Ishikawa (cell line): ENCODE measurements around the gene OR2T8.

Source experiments
- CEBPB ChIP-seq: IDR thresholded peaks from 2 replicates; pipeline ENCODE4 v1.6.1; 2012
- CREB1 ChIP-seq: IDR thresholded peaks from 2 replicates; pipeline ENCODE4 v1.6.1; 2012; ENCODE audit warnings: low read depth
- EGR1 ChIP-seq: IDR thresholded peaks from 2 replicates; pipeline ENCODE4 v1.6.1; 2012
- EP300 ChIP-seq: IDR thresholded peaks from 2 replicates; pipeline ENCODE4 v1.6.1; 2012; ENCODE audit warnings: borderline replicate concordance
- MAX ChIP-seq: IDR thresholded peaks from 2 replicates; pipeline ENCODE4 v1.6.1; 2012
- NFIC ChIP-seq: IDR thresholded peaks from 2 replicates; pipeline ENCODE4 v1.6.1; 2012
- RAD21 ChIP-seq: IDR thresholded peaks from 2 replicates; pipeline ENCODE4 v1.6.1; 2012; ENCODE audit warnings: low read depth
- TAF1 ChIP-seq: IDR thresholded peaks from 2 replicates; pipeline ENCODE4 v1.6.1; 2012; ENCODE audit warnings: low read depth, mild to moderate bottlenecking
- USF1 ChIP-seq: IDR thresholded peaks from 2 replicates; pipeline ENCODE4 v1.6.1; 2012
- YY1 ChIP-seq: IDR thresholded peaks from 2 replicates; pipeline ENCODE4 v1.6.1; 2012; ENCODE audit warnings: low read depth
- TF ChIP-seq, protein P1 (sequence below): IDR thresholded peaks from 2 replicates; pipeline ENCODE4 v1.6.1; 2012; ENCODE audit warnings: low read depth, mild to moderate bottlenecking

GRCh38 chr1:247906504-247907047, 13.5 kb upstream of the OR2T8 start:
- TF ChIP-seq RAD21 (no peak), CEBPB (no peak), NFIC (no peak), TAF1 (no peak), EGR1 (no peak), EP300 (no peak), USF1 (no peak), MAX (no peak), CREB1 (no peak), YY1 (no peak)
- TF ChIP-seq, protein P1, sequence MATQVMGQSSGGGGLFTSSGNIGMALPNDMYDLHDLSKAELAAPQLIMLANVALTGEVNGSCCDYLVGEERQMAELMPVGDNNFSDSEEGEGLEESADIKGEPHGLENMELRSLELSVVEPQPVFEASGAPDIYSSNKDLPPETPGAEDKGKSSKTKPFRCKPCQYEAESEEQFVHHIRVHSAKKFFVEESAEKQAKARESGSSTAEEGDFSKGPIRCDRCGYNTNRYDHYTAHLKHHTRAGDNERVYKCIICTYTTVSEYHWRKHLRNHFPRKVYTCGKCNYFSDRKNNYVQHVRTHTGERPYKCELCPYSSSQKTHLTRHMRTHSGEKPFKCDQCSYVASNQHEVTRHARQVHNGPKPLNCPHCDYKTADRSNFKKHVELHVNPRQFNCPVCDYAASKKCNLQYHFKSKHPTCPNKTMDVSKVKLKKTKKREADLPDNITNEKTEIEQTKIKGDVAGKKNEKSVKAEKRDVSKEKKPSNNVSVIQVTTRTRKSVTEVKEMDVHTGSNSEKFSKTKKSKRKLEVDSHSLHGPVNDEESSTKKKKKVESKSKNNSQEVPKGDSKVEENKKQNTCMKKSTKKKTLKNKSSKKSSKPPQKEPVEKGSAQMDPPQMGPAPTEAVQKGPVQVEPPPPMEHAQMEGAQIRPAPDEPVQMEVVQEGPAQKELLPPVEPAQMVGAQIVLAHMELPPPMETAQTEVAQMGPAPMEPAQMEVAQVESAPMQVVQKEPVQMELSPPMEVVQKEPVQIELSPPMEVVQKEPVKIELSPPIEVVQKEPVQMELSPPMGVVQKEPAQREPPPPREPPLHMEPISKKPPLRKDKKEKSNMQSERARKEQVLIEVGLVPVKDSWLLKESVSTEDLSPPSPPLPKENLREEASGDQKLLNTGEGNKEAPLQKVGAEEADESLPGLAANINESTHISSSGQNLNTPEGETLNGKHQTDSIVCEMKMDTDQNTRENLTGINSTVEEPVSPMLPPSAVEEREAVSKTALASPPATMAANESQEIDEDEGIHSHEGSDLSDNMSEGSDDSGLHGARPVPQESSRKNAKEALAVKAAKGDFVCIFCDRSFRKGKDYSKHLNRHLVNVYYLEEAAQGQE, result no peak
